SU-DHL-6 (cell line): ENCODE results near the gene IL1RL1.

Experiments
- EZH2phosphoT487 ChIP-seq: fragments of 200-600 bp; sonication (generic), shearing (Covaris generic); conservative IDR thresholded peaks from 2 replicates; pipeline ENCODE4 v1.6.1; 2018; ENCODE audit warnings: mild to moderate bottlenecking, antibody characterized with exemption, low read length, moderate library complexity, mixed read lengths
- TF ChIP-seq, protein P1 (sequence below): fragments of 200-600 bp; sonication (generic); IDR thresholded peaks from one replicate; pipeline ENCODE4 v1.5.1; 2017; ENCODE audit warnings: antibody characterized with exemption, mild to moderate bottlenecking, low read length, moderate library complexity; ENCODE audit not compliant: insufficient read depth, poor library complexity, severe bottlenecking

GRCh38 chr2:102321941-102322719 is 10.8 kb downstream of the IL1RL1 start:
- TF ChIP-seq, protein P1, sequence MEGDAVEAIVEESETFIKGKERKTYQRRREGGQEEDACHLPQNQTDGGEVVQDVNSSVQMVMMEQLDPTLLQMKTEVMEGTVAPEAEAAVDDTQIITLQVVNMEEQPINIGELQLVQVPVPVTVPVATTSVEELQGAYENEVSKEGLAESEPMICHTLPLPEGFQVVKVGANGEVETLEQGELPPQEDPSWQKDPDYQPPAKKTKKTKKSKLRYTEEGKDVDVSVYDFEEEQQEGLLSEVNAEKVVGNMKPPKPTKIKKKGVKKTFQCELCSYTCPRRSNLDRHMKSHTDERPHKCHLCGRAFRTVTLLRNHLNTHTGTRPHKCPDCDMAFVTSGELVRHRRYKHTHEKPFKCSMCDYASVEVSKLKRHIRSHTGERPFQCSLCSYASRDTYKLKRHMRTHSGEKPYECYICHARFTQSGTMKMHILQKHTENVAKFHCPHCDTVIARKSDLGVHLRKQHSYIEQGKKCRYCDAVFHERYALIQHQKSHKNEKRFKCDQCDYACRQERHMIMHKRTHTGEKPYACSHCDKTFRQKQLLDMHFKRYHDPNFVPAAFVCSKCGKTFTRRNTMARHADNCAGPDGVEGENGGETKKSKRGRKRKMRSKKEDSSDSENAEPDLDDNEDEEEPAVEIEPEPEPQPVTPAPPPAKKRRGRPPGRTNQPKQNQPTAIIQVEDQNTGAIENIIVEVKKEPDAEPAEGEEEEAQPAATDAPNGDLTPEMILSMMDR, result no peak
- no peak for TF ChIP-seq EZH2phosphoT487
